GM12878 (cell line): ENCODE measurements around the gene DGAT2. TPM values are rescaled to one million over a fixed set of nuclear protein-coding genes. Genes with fewer than 3 reads are reported as not detected.
A peak's percentile ranks its signal among the peaks of the same experiment; 100 is the strongest.

ENCODE experiments used
- ATAC-seq: fragments of 200-7000 bp; cut with Tn5 transposase; 3 replicates; pipeline ENCODE4 v1.9.1; 2020; ENCODE audit warnings: mild to moderate bottlenecking, moderate library complexity
- BruUV-seq: library from RNA; stranded (reverse); fragments of 400-500 nt; replicated peaks from 2 replicates; lab custom pipeline; 2021; lab: Mats Ljungman, UMichigan
- CTCF ChIA-PET: fragments of 300-600 bp; sonication (Branson Sonifier 250); formaldehyde crosslinking; extraction: SDS; loops from one replicate; lab custom pipeline; 2021; ENCODE audit warnings: inconsistent platforms; lab: Yijun Ruan, JAX
- POLR2A ChIA-PET: fragments of 350-600 bp; formaldehyde crosslinking; extraction: SDS; loops from one replicate; lab custom pipeline; 2021; ENCODE audit warnings: inconsistent platforms; lab: Charles Lee
- RAD21 ChIA-PET: fragments of 300-600 bp; sonication (Branson Sonifier 250); formaldehyde crosslinking; loops from one replicate; lab custom pipeline; 2023; ENCODE audit warnings: antibody characterized with exemption; ENCODE audit not compliant: unreplicated experiment; lab: Charles Lee
- SMC1A ChIA-PET: fragments of 300-600 bp; sonication (Branson Sonifier 250); formaldehyde crosslinking; loops from one replicate; lab custom pipeline; 2023; ENCODE audit not compliant: unreplicated experiment, uncharacterized antibody; lab: Charles Lee
- DNase-seq: peaks from one replicate; pipeline ENCODE4 v3.0.0-alpha.2; 2011; ENCODE audit warnings: low read depth, low spot score
- FAIRE-seq: peaks from 3 replicates; lab custom pipeline; 2011; peaks lifted over from hg19 to GRCh38; lab: Jason Lieb, UNC
- H2AFZ ChIP-seq: 2 replicates; pipeline ENCODE4 v1.6.0; 2011; ENCODE audit warnings: low read depth, low read length, control low read depth; ENCODE audit not compliant: control insufficient read depth
- H3K27ac ChIP-seq: 2 replicates; pipeline ENCODE4 v1.5.1; 2011; ENCODE audit warnings: control low read depth; ENCODE audit not compliant: control insufficient read depth, insufficient read depth
- H3K27me3 ChIP-seq, 2 experiments: replicated peaks in 1 of 2; 2 replicates each; pipeline versions ENCODE4 v1.6.0 to v1.6.1; 2011; ENCODE audit warnings: low read length in 1 of 2; ENCODE audit not compliant: control insufficient read depth in 2 of 2, insufficient read depth in 2 of 2
- H3K36me3 ChIP-seq, 2 experiments: 2 replicates each; pipeline ENCODE4 v1.5.1; 2011; ENCODE audit warnings: low read length in 1 of 2; ENCODE audit not compliant: control insufficient read depth in 2 of 2, insufficient read depth in 2 of 2
- H3K4me1 ChIP-seq: 2 replicates; pipeline ENCODE4 v1.6.1; 2011; ENCODE audit warnings: mild to moderate bottlenecking, low read length, moderate library complexity, mixed read lengths; ENCODE audit not compliant: control insufficient read depth, insufficient read depth
- H3K4me2 ChIP-seq: 2 replicates; pipeline ENCODE4 v1.6.0; 2011; ENCODE audit warnings: control low read depth; ENCODE audit not compliant: control insufficient read depth, insufficient read depth
- H3K4me3 ChIP-seq: fragments of 200-600 bp; sonication (generic); 2 replicates; pipeline ENCODE4 v1.5.1; 2016
- H3K79me2 ChIP-seq: 2 replicates; pipeline ENCODE4 v1.6.0; 2011; ENCODE audit warnings: low read length; ENCODE audit not compliant: control insufficient read depth, insufficient read depth
- H3K9ac ChIP-seq: 2 replicates; pipeline ENCODE4 v1.8.0; 2011; ENCODE audit warnings: low read length, control low read depth, mixed read lengths; ENCODE audit not compliant: control insufficient read depth, insufficient read depth
- H3K9me3 ChIP-seq: replicated peaks from 3 replicates; pipeline ENCODE4 v1.5.1; 2011; ENCODE audit warnings: mild to moderate bottlenecking, low read length; ENCODE audit not compliant: control insufficient read depth, insufficient read depth
- H4K20me1 ChIP-seq: 2 replicates; pipeline ENCODE4 v1.6.0; 2011; ENCODE audit not compliant: control insufficient read depth, insufficient read depth
- BCL3 ChIP-seq: IDR thresholded peaks from 2 replicates; pipeline ENCODE4 v1.6.1; 2011; ENCODE audit warnings: borderline replicate concordance, low read depth, mild to moderate bottlenecking, moderate library complexity, low read length; ENCODE audit not compliant: insufficient read depth, poor library complexity, severe bottlenecking
- BHLHE40 ChIP-seq, 2 experiments: fragments of 450-650 bp in 1 of 2; IDR thresholded peaks; 2 replicates each; pipeline ENCODE4 v1.6.1; 2011 to 2017; ENCODE audit warnings: low read depth in 2 of 2, borderline replicate concordance in 1 of 2, improper control_type of control experiment in 1 of 2, low read length in 1 of 2, mild to moderate bottlenecking in 1 of 2
- BRCA1 ChIP-seq: IDR thresholded peaks from 2 replicates; pipeline ENCODE4 v1.6.1; 2011; ENCODE audit warnings: low read depth, low read length, improper control_type of control experiment
- ETV6 ChIP-seq, 2 experiments: fragments of 450-650 bp in 1 of 2; IDR thresholded peaks in 1 of 2; conservative IDR thresholded peaks in 1 of 2; 2 replicates each; pipeline ENCODE4 v1.6.1; 2014; ENCODE audit warnings: antibody characterized with exemption in 1 of 2, borderline replicate concordance in 1 of 2, low read depth in 1 of 2, mild to moderate bottlenecking in 1 of 2, moderate library complexity in 1 of 2
- MYB ChIP-seq: fragments of 150-350 bp; IDR thresholded peaks from 2 replicates; pipeline ENCODE4 v1.6.1; 2014; ENCODE audit warnings: mild to moderate bottlenecking, low read depth, low read length, borderline replicate concordance
- NBN ChIP-seq: fragments of 450-650 bp; IDR thresholded peaks from 2 replicates; pipeline ENCODE4 v1.6.1; 2016
- NR2F1 ChIP-seq: fragments of 450-650 bp; conservative IDR thresholded peaks from 2 replicates; pipeline ENCODE4 v1.6.1; 2017; ENCODE audit warnings: mild to moderate bottlenecking
- RAD21 ChIP-seq: IDR thresholded peaks from 2 replicates; pipeline ENCODE4 v1.6.1; 2011; ENCODE audit warnings: mild to moderate bottlenecking, low read depth, low read length, moderate library complexity; ENCODE audit not compliant: insufficient read depth
- RUNX3 ChIP-seq: IDR thresholded peaks from 2 replicates; pipeline ENCODE4 v1.6.1; 2012; ENCODE audit warnings: low read length, inconsistent platforms
- SIN3A ChIP-seq: IDR thresholded peaks from 2 replicates; pipeline ENCODE4 v1.6.1; 2012; ENCODE audit warnings: low read depth, low read length, improper control_type of control experiment
- SMAD1 ChIP-seq: fragments of 450-650 bp; IDR thresholded peaks from 2 replicates; pipeline ENCODE4 v1.6.1; 2018; ENCODE audit warnings: mild to moderate bottlenecking, low read depth; ENCODE audit not compliant: partially characterized antibody
- SMC3 ChIP-seq: IDR thresholded peaks from 2 replicates; pipeline ENCODE4 v1.6.1; 2011; ENCODE audit warnings: low read length, improper control_type of control experiment, borderline replicate concordance
- YY1 ChIP-seq: IDR thresholded peaks from 2 replicates; pipeline ENCODE4 v1.6.1; 2011; ENCODE audit warnings: low read depth, mild to moderate bottlenecking, low read length
- ZBTB11 ChIP-seq: fragments of 450-650 bp; formaldehyde crosslinking; IDR thresholded peaks from 2 replicates; pipeline ENCODE4 v1.5.0; 2022; ENCODE audit warnings: mild to moderate bottlenecking, missing genetic modification characterization
- WGBS: methylation state at CpG from one replicate; pipeline ENCODE4 v1.1.6; 2016; ENCODE audit warnings: low lambda C conversion rate; ENCODE audit not compliant: insufficient replicate concordance, insufficient coverage; ENCODE audit errors: missing lambda C conversion rate; 5-methylcytosine and 5-hydroxymethylcytosine counted together
- in situ Hi-C: fragments of 300-500 bp; cut with MboI; formaldehyde crosslinking; loops from 9 replicates; pipeline ENCODE4 v1.14.3; 2018; ENCODE audit warnings: mixed read lengths
- intact Hi-C: fragments of 100-400 bp; cut with micrococcal nuclease; formaldehyde crosslinking; loops from one replicate; pipeline ENCODE4 v1.14.2; 2022; ENCODE audit not compliant: unreplicated experiment
- polyA plus RNA-seq, 11 experiments: library from polyadenylated mRNA; depleted of rRNA in 4 of 11; unstranded in 6 of 11; stranded (reverse) in 5 of 11; fragments of >200 nt; fragmentation: Nextera tagmentation in 4 of 11; fragmentation: Illumina TruSeq in 1 of 11; extraction: Ambion mirVana in 4 of 11; extraction: Trizol in 1 of 11; gene quantifications; 1 replicate in 1 of 11; 2 replicates in 10 of 11; pipeline versions ENCODE4 v1.2.1 to v1.2.3, GENCODE V29; 2011 to 2016; ENCODE audit warnings: inconsistent platforms in 2 of 11, missing spikeins in 2 of 11, low read depth in 1 of 11
- total RNA-seq, 4 experiments: library from RNA; depleted of rRNA in 3 of 4; stranded (reverse); fragments of >200 nt in 3 of 4; fragmentation: Illumina TruSeq in 1 of 4; extraction: Trizol in 1 of 4; gene quantifications; 2 replicates each; pipeline versions ENCODE4 v1.2.1 to v1.2.3, GENCODE V29; 2013 to 2021

The DGAT2 gene
- total and polyA plus RNA-seq, 10 of the 15 experiments (the other 5 are each of a cell fraction or from before 2014, with no cell fraction given): 5.1 to 25.9 (median 17.6) TPM

- TF ChIP-seq BCL3 (no peak), MYB (no peak)
Measured at GRCh38 chr11:75802021-75802912, 33.7 kb downstream of the DGAT2 start (continued).

- Histone ChIP-seq H3K4me1 (no peaks in the 10 kb centered on the region), H3K4me3 (no peak overlapping the region), H3K79me2 (no peaks in the 10 kb centered on the region), H4K20me1 (no peaks in the 10 kb centered on the region), H3K36me3 (peaks cover 0 to 4% of the 10 kb centered on the region in 2 experiments; a peak in 2 of 4 replicates), H3K27me3 (no peaks in the 10 kb centered on the region), H3K4me2 (no peak overlapping the region), H3K9ac (no peak overlapping the region), H3K9me3 (no peaks in the 10 kb centered on the region), H3K27ac (no peak overlapping the region), H2AFZ (no peak overlapping the region; the same call in 1 of the 2 replicates)
- in situ Hi-C loops (no loop called here), intact Hi-C loops (loop anchor here (1.0 to 2.0 kb wide), 4 partner anchors 64 to 516 kb away; no protein-coding TSS in a partner anchor)
- ATAC-seq (peak; percentile 98), DNase-seq (no peak), FAIRE-seq (peak; percentile 95)
- ChIA-PET CTCF (interaction anchor here (0.5 to 6.5 kb wide), 41 partner anchors 9 to 515 kb away, joined by 3 to 234 read pairs (median 6); partner anchors contain the start of gene UVRAG), RAD21 (interaction anchor here (0.6 to 6.1 kb wide), 22 partner anchors 10 to 404 kb away, joined by 3 to 172 read pairs (median 5); partner anchors contain the start of gene UVRAG), SMC1A (interaction anchor here (0.9 to 6.2 kb wide), 28 partner anchors 9 to 349 kb away, joined by 3 to 238 read pairs (median 5); no protein-coding TSS in a partner anchor), POLR2A (interaction anchor here (1.0 to 2.3 kb wide), 6 partner anchors 7 to 90 kb away, joined by 3 to 6 read pairs (median 4); no protein-coding TSS in a partner anchor)
- no TSS peak for BruUV-seq
- WGBS: 25% methylated on average over 10 of the region's 10 CpGs
- TF ChIP-seq ETV6 (conservative IDR thresholded peaks at IDR 0.05 in 1 of 2, IDR thresholded peaks at IDR 0.05 in 1 of 2; ENCODE audit: borderline replicate concordance in 1 of 2, low read depth in 1 of 2) (no peak), YY1 (peak; percentile 80), NBN (peak; percentile 24; the same call in 1 of the 2 replicates), BRCA1 (no peak), RAD21 (peak; percentile 97), SMC3 (peak; percentile 97), ZBTB11 (CRISPR knock-in tag) (no peak), RUNX3 (peak; percentile 80), SIN3A (no peak), BHLHE40 (IDR thresholded peaks at IDR 0.05; ENCODE audit: borderline replicate concordance in 1 of 2, low read depth in 2 of 2, low read length in 1 of 2) (0 out of 4 replicates have a peak, but pooled peaks of 1 of the 2 experiments have one; percentile 34), SMAD1 (no peak), NR2F1 (no peak)
Measured at GRCh38 chr11:75802913-75803820, 34.6 kb downstream of the DGAT2 start.
